HCT116 (cell line): Measurements from ENCODE around the gene PREX1. TPM values are rescaled to one million over a fixed set of nuclear protein-coding genes. Genes with fewer than 3 reads are reported as not detected.
A peak's percentile ranks its signal among the peaks of the same experiment; 100 is the strongest.

Experiments
- ATAC-seq: fragments of 200-7000 bp; cut with Tn5 transposase; 2 replicates; pipeline ENCODE4 v1.9.1; 2020; ENCODE audit warnings: mild to moderate bottlenecking, moderate library complexity
- BruUV-seq: library from RNA; stranded (reverse); fragments of 400-500 nt; replicated peaks from 2 replicates; lab custom pipeline; 2021; lab: Mats Ljungman, UMichigan
- CTCF ChIA-PET: fragments of 300-600 bp; sonication (Branson Sonifier 250); formaldehyde crosslinking; loops from one replicate; lab custom pipeline; 2021; ENCODE audit warnings: antibody characterized with exemption; lab: Charles Lee
- POLR2A ChIA-PET: fragments of 300-600, 350-600 bp; sonication (Branson Sonifier 250); formaldehyde crosslinking; loops from one replicate; lab custom pipeline; 2021; ENCODE audit warnings: antibody characterized with exemption; lab: Charles Lee
- RAD21 ChIA-PET, 2 experiments: fragments of 300-600 bp; sonication (Branson Sonifier 250); formaldehyde crosslinking; loops; one replicate each; lab custom pipeline; 2023; ENCODE audit warnings: low total read pairs in 2 of 2; ENCODE audit not compliant: uncharacterized antibody in 2 of 2, unreplicated experiment in 2 of 2, low non-redundant PET in 1 of 2; lab: Charles Lee
- DNase-seq: peaks from one replicate; pipeline ENCODE4 v3.0.0-alpha.2; 2010; ENCODE audit warnings: low read depth, low spot score
- H2AFZ ChIP-seq: fragments of 200-600 bp; shearing (Covaris generic), sonication (generic); 2 replicates; pipeline ENCODE4 v1.6.1; 2017; ENCODE audit warnings: low read depth, mixed run types, mixed read lengths, antibody characterized with exemption, low read length; ENCODE audit not compliant: poor library complexity, severe bottlenecking
- H3K27ac ChIP-seq: 2 replicates; pipeline ENCODE4 v1.5.1; 2012; ENCODE audit warnings: low read depth, low read length
- H3K27me3 ChIP-seq: fragments of 200-600 bp; sonication (generic); 2 replicates; pipeline ENCODE4 v1.6.1; 2016; ENCODE audit warnings: mixed run types, low read length, mixed read lengths; ENCODE audit not compliant: insufficient read depth
- H3K36me3 ChIP-seq, 2 experiments: fragments of 200-500 bp in 1 of 2; fragments of 200-600 bp in 1 of 2; sonication (Bioruptor generic) in 1 of 2; sonication (generic) in 1 of 2; 2 replicates each; pipeline versions ENCODE4 v1.5.1 to v1.6.1; 2014 to 2016; ENCODE audit warnings: low read length in 2 of 2, inconsistent platforms in 1 of 2, mixed read lengths in 1 of 2, mixed run types in 1 of 2; ENCODE audit not compliant: insufficient read depth in 2 of 2, control insufficient read depth in 1 of 2
- H3K4me1 ChIP-seq, 2 experiments: fragments of 200-600 bp in 1 of 2; sonication (generic) in 1 of 2; 2 replicates each; pipeline versions ENCODE4 v1.5.1 to v1.6.1; 2012 to 2017; ENCODE audit warnings: low read length in 2 of 2, inconsistent platforms in 1 of 2, mild to moderate bottlenecking in 1 of 2, mixed read lengths in 1 of 2, mixed run types in 1 of 2, moderate library complexity in 1 of 2; ENCODE audit not compliant: insufficient read depth in 2 of 2, control insufficient read depth in 1 of 2
- H3K4me2 ChIP-seq: fragments of 200-600 bp; sonication (generic); 2 replicates; pipeline ENCODE4 v1.6.1; 2017; ENCODE audit warnings: mixed run types, low read length, mixed read lengths
- H3K4me3 ChIP-seq, 2 experiments: fragments of 200-600 bp in 1 of 2; sonication (generic) in 1 of 2; replicated peaks in 1 of 2; 2 replicates each; pipeline ENCODE4 v1.5.1; 2011 to 2016; ENCODE audit warnings: low read length in 2 of 2, control low read depth in 1 of 2, low read depth in 1 of 2, mild to moderate bottlenecking in 1 of 2, mixed read lengths in 1 of 2, mixed run types in 1 of 2
- H3K79me2 ChIP-seq: fragments of 200-600 bp; sonication (generic); 2 replicates; pipeline ENCODE4 v1.6.1; 2017; ENCODE audit warnings: mild to moderate bottlenecking, mixed run types, low read length, moderate library complexity, mixed read lengths; ENCODE audit not compliant: insufficient read depth
- H3K9ac ChIP-seq: fragments of 200-600 bp; sonication (generic); 2 replicates; pipeline ENCODE4 v1.6.1; 2016; ENCODE audit warnings: low read length, mixed read lengths
- H3K9me2 ChIP-seq: fragments of 200-600 bp; sonication (generic), shearing (Covaris generic); 2 replicates; pipeline ENCODE4 v1.6.1; 2017; ENCODE audit warnings: mixed run types, mild to moderate bottlenecking, moderate library complexity; ENCODE audit not compliant: insufficient read depth
- H3K9me3 ChIP-seq, 2 experiments: fragments of 200-500 bp in 1 of 2; fragments of 200-600 bp in 1 of 2; sonication (Bioruptor generic) in 1 of 2; sonication (generic) in 1 of 2; 2 replicates each; pipeline ENCODE4 v1.6.1; 2014 to 2017; ENCODE audit warnings: low read length in 2 of 2, mixed read lengths in 2 of 2, inconsistent platforms in 1 of 2, low read depth in 1 of 2, mild to moderate bottlenecking in 1 of 2, mixed run types in 1 of 2, moderate library complexity in 1 of 2; ENCODE audit not compliant: control insufficient read depth in 1 of 2, insufficient read depth in 1 of 2
- H4K20me1 ChIP-seq: fragments of 200-600 bp; sonication (generic), shearing (Covaris generic); 2 replicates; pipeline ENCODE4 v1.6.1; 2017; ENCODE audit warnings: mixed run types, mild to moderate bottlenecking, moderate library complexity; ENCODE audit not compliant: insufficient read depth
- CBX3 ChIP-seq: IDR thresholded peaks from 2 replicates; pipeline ENCODE4 v1.6.1; 2012; ENCODE audit warnings: low read depth
- CEBPB ChIP-seq: IDR thresholded peaks from 2 replicates; pipeline ENCODE4 v1.6.1; 2012; ENCODE audit warnings: low read depth
- ELF1 ChIP-seq: IDR thresholded peaks from 2 replicates; pipeline ENCODE4 v1.6.1; 2012; ENCODE audit warnings: low read depth, borderline replicate concordance
- EZH2 ChIP-seq: fragments of 200-600 bp; sonication (generic); IDR thresholded peaks from 2 replicates; pipeline ENCODE4 v1.6.1; 2017; ENCODE audit warnings: antibody characterized with exemption, mixed run types
- EZH2phosphoT487 ChIP-seq: fragments of 200-600 bp; IDR thresholded peaks from 2 replicates; pipeline ENCODE4 v1.6.1; 2018; ENCODE audit warnings: antibody characterized with exemption, borderline replicate concordance
- FOSL1 ChIP-seq: IDR thresholded peaks from 2 replicates; pipeline ENCODE4 v1.6.1; 2012; ENCODE audit warnings: low read depth
- JUND ChIP-seq: IDR thresholded peaks from 2 replicates; pipeline ENCODE4 v1.6.1; 2012
- POLR2A ChIP-seq: IDR thresholded peaks from 2 replicates; pipeline ENCODE4 v1.7.0; 2011; ENCODE audit warnings: borderline replicate concordance; ENCODE audit not compliant: insufficient read depth, insufficient read length; ENCODE audit errors: extremely low read depth
- POLR2AphosphoS5 ChIP-seq: IDR thresholded peaks from 2 replicates; pipeline ENCODE4 v1.6.1; 2011; ENCODE audit warnings: mild to moderate bottlenecking, low read depth, low read length, moderate library complexity
- RAD21 ChIP-seq: IDR thresholded peaks from 2 replicates; pipeline ENCODE4 v1.6.1; 2012; ENCODE audit warnings: low read depth, mild to moderate bottlenecking
- SIN3A ChIP-seq: IDR thresholded peaks from 2 replicates; pipeline ENCODE4 v1.6.1; 2012; ENCODE audit warnings: low read depth
- SP1 ChIP-seq: IDR thresholded peaks from 2 replicates; pipeline ENCODE4 v1.6.1; 2012; ENCODE audit warnings: low read depth
- SRF ChIP-seq: IDR thresholded peaks from 2 replicates; pipeline ENCODE4 v1.6.1; 2012; ENCODE audit warnings: low read depth
- YY1 ChIP-seq: IDR thresholded peaks from 2 replicates; pipeline ENCODE4 v1.6.1; 2011; ENCODE audit warnings: low read length, low read depth, moderate library complexity, mild to moderate bottlenecking; ENCODE audit not compliant: insufficient replicate concordance; ENCODE audit errors: extremely low read depth
- ZFX ChIP-seq: fragments of 450-650 bp; IDR thresholded peaks from 2 replicates; pipeline ENCODE4 v1.6.1; 2017
- ZNF274 ChIP-seq: fragments of 200-500 bp; sonication (Bioruptor generic); IDR thresholded peaks from 2 replicates; pipeline ENCODE4 v1.6.1; 2014; ENCODE audit warnings: mild to moderate bottlenecking, low read depth, low read length, inconsistent platforms
- intact Hi-C: fragments of 100-400 bp; cut with micrococcal nuclease; formaldehyde crosslinking; loops from 2 replicates; pipeline ENCODE4 v1.10.0; 2022
- total RNA-seq: library from RNA; stranded (reverse); gene quantifications from one replicate; pipeline ENCODE4 v1.2.1, GENCODE V29; 2021; ENCODE audit not compliant: unreplicated experiment
- TF ChIP-seq, protein P1 (sequence below): IDR thresholded peaks from 2 replicates; pipeline ENCODE4 v1.6.1; 2012
- TF ChIP-seq, protein P2 (sequence below): IDR thresholded peaks from 2 replicates; pipeline ENCODE4 v1.6.1; 2012
- TF ChIP-seq, protein P3 (sequence below), 3 experiments: fragments of 200-600 bp in 1 of 3; sonication (generic) in 1 of 3; IDR thresholded peaks in 2 of 3; conservative IDR thresholded peaks in 1 of 3; 2 replicates each; pipeline ENCODE4 v1.5.1; 2012 to 2017; ENCODE audit warnings: low read depth in 2 of 3, low read length in 2 of 3, antibody characterized with exemption in 1 of 3, borderline replicate concordance in 1 of 3, control low read depth in 1 of 3, mild to moderate bottlenecking in 1 of 3, mixed read lengths in 1 of 3, mixed run types in 1 of 3, moderate library complexity in 1 of 3; ENCODE audit not compliant: insufficient read depth in 1 of 3
- TF ChIP-seq, protein P4 (sequence below): IDR thresholded peaks from 2 replicates; pipeline ENCODE4 v1.6.1; 2012; ENCODE audit warnings: low read depth

PREX1 gene
- total RNA-seq, 1 experiment from 2014 or later = 6.1 TPM

DNA sequence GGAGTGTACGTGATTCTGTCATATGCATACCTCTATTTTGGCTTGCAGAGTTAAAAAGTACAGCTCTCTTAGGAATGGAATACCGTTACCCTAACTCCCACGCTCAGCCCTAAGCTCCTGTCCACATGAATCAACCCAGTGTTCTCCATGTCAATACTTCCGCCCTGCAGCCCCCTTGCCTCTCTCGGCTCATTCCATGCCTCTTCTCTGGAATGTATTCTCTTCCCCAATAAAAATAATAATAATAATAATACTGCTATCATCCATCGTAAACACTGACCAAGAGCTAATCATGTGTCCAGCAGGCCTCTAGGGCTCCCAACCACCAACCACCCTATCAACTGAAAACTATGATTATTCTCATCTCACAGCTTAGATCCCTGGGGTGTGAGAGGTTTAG lies 100.6 kb downstream of the PREX1 start (continued):
- TF ChIP-seq, protein P1, sequence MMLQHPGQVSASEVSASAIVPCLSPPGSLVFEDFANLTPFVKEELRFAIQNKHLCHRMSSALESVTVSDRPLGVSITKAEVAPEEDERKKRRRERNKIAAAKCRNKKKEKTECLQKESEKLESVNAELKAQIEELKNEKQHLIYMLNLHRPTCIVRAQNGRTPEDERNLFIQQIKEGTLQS = no peak
- no peak for TF ChIP-seq POLR2A
- TF ChIP-seq FOSL1 = no peak
- TF ChIP-seq ELF1 = no peak
- TF ChIP-seq SIN3A = no peak
- no peak for TF ChIP-seq CBX3
- TF ChIP-seq RAD21 = no peak
- TF ChIP-seq CEBPB = no peak
- TF ChIP-seq, protein P2, sequence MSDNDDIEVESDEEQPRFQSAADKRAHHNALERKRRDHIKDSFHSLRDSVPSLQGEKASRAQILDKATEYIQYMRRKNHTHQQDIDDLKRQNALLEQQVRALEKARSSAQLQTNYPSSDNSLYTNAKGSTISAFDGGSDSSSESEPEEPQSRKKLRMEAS = no peak
- no peak for TF ChIP-seq POLR2AphosphoS5

DNA sequence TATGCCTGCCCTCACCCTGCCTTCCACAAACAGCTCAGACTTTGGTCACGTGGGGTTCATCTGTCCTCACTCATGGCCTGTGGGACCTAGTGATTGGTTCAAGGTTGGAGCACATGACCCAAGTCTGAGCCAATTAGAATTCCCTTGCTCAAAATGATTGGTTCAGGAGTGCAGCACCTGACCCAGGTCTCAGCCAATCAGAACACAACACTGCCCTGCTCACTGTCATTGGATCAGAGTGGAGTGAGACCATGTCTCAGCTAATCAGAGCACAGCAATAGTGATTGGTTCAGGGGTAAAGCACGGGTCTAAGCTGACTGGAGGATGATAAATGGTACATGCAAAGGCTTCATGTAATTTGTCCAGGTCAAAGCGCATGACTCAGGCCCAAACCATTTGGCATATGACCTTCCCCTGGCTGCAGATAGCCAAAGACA lies 102.2 kb downstream of the PREX1 start:
- Histone ChIP-seq H3K79me2 (no peaks in the 10 kb centered on the region), H2AFZ (no peak overlapping the region), H3K4me3 (no peak overlapping the region), H3K27ac (no peak overlapping the region), H3K9me2 (no peaks in the 10 kb centered on the region), H4K20me1 (no peaks in the 10 kb centered on the region), H3K9me3 (no peaks in the 10 kb centered on the region), H3K4me1 (peaks cover 0 to 5% of the 10 kb centered on the region in 2 experiments; a peak in 2 of 4 replicates), H3K4me2 (no peak overlapping the region; the same call in 1 of the 2 replicates), H3K9ac (no peak overlapping the region), H3K36me3 (no peaks in the 10 kb centered on the region), H3K27me3 (no peaks in the 10 kb centered on the region)
- ChIA-PET RAD21 (no interaction called here), CTCF (no interaction called here), POLR2A (no interaction called here)
- intact Hi-C loops = no loop called here
- no TSS peak for BruUV-seq
- peak; percentile 21 for DNase-seq
- ATAC-seq = peak; percentile 83
- TF ChIP-seq ZFX = no peak
- no peak for TF ChIP-seq POLR2AphosphoS5
- TF ChIP-seq, protein P1 = no peak
- no peak for TF ChIP-seq JUND
- no peak for TF ChIP-seq CEBPB
- TF ChIP-seq, protein P2 = no peak
- no peak for TF ChIP-seq ZNF274
- TF ChIP-seq, protein P3, sequence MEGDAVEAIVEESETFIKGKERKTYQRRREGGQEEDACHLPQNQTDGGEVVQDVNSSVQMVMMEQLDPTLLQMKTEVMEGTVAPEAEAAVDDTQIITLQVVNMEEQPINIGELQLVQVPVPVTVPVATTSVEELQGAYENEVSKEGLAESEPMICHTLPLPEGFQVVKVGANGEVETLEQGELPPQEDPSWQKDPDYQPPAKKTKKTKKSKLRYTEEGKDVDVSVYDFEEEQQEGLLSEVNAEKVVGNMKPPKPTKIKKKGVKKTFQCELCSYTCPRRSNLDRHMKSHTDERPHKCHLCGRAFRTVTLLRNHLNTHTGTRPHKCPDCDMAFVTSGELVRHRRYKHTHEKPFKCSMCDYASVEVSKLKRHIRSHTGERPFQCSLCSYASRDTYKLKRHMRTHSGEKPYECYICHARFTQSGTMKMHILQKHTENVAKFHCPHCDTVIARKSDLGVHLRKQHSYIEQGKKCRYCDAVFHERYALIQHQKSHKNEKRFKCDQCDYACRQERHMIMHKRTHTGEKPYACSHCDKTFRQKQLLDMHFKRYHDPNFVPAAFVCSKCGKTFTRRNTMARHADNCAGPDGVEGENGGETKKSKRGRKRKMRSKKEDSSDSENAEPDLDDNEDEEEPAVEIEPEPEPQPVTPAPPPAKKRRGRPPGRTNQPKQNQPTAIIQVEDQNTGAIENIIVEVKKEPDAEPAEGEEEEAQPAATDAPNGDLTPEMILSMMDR (IDR thresholded peaks at IDR 0.05 in 2 of 3, conservative IDR thresholded peaks at IDR 0.05 in 1 of 3; ENCODE audit: borderline replicate concordance in 1 of 3, insufficient read depth in 1 of 3, low read depth in 2 of 3, low read length in 2 of 3) = no peak
- TF ChIP-seq POLR2A = no peak
- TF ChIP-seq SRF = no peak
- no peak for TF ChIP-seq YY1
- TF ChIP-seq, protein P4, sequence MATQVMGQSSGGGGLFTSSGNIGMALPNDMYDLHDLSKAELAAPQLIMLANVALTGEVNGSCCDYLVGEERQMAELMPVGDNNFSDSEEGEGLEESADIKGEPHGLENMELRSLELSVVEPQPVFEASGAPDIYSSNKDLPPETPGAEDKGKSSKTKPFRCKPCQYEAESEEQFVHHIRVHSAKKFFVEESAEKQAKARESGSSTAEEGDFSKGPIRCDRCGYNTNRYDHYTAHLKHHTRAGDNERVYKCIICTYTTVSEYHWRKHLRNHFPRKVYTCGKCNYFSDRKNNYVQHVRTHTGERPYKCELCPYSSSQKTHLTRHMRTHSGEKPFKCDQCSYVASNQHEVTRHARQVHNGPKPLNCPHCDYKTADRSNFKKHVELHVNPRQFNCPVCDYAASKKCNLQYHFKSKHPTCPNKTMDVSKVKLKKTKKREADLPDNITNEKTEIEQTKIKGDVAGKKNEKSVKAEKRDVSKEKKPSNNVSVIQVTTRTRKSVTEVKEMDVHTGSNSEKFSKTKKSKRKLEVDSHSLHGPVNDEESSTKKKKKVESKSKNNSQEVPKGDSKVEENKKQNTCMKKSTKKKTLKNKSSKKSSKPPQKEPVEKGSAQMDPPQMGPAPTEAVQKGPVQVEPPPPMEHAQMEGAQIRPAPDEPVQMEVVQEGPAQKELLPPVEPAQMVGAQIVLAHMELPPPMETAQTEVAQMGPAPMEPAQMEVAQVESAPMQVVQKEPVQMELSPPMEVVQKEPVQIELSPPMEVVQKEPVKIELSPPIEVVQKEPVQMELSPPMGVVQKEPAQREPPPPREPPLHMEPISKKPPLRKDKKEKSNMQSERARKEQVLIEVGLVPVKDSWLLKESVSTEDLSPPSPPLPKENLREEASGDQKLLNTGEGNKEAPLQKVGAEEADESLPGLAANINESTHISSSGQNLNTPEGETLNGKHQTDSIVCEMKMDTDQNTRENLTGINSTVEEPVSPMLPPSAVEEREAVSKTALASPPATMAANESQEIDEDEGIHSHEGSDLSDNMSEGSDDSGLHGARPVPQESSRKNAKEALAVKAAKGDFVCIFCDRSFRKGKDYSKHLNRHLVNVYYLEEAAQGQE = no peak
- TF ChIP-seq EZH2 = no peak
- no peak for TF ChIP-seq EZH2phosphoT487
- TF ChIP-seq SP1 = no peak
- no peak for TF ChIP-seq FOSL1
- TF ChIP-seq SIN3A = no peak
- no peak for TF ChIP-seq RAD21
- no peak for TF ChIP-seq ELF1
